Measurements from ENCODE around the gene CEACAM3. TPM values are rescaled to one million over a fixed set of nuclear protein-coding genes. Genes with fewer than 3 reads are reported as not detected.
A peak's percentile ranks its signal among the peaks of the same experiment; 100 is the strongest.

The CEACAM3 gene
- polyA plus RNA-seq, 10 donors: 0.13 to 0.18 TPM; not detected in 8

DNA sequence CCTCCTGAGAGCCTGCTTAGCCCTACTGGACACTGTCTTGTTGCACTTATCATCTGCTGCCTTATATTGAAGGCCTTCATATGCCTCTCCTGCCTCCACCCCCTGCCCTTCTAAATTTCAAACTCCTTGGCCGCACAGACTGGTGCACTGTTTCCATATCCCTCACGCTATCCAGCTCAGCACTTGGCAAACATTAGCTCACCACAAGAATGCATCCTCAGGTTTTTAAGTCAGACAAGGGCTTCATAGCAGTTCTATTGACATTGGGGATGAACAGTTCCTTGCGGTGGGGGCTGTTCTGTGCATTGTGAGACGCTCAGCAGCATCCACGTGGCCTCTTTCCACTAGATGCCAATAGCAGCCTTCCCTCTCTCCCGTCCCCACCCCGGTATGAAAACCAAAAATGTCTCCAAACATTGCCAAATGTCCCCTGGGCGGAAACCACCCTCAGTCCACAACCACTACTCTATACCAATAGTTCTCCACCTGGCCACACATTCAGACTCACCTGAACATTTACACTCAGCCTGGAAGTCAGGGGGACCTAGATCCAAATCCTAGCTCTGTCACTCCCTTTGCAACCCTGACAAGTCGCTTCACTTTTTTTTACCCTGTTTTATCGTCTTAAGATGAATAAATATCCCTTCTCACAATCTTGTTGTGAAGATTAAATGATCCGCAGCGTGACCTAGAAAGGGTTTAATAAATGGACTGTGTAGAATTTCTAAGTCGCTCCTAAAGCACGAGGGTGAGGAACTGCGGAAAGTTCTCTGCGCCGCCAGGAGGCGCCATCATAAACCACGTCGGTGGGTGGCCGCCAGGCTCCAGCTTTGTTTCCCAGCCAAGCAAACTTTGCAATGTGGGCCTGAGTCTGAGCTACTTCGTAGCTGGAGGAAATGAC is 3.6 kb upstream of the CEACAM3 start:
- peak in 2 of 3 donors; percentile 18 to 32 for DNase-seq

GRCh38 chr19:41793414-41793727 is 3.0 kb upstream of the CEACAM3 start:
- no peak for DNase-seq

GRCh38 chr19:41795031-41795461 is 1.3 kb upstream of the CEACAM3 start:
- peak in 2 of 3 donors; percentile 6 to 19 for DNase-seq

DNA sequence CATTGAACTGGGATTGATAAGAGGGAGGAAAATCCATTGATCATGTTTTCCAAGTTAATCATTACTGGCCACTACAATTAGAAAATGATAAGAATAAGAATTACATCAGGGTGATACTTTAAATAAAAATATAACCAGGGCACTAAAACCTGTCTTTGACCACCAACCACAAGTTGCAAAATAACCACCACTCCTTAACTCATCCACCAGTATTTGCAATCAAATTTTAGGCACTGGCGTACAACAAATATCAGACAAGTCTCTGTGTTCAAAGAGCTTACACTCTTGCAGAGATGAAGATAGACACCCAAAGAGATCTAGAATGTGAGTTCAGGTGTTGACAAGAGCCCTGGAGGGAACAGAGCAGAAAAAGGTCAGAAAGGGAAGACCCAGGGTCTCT is 514 bp downstream of the CEACAM3 start:
- no peak for DNase-seq

GRCh38 chr19:41799444-41800000 is 3.1 kb downstream of the CEACAM3 start:
- no peak for DNase-seq

DNA sequence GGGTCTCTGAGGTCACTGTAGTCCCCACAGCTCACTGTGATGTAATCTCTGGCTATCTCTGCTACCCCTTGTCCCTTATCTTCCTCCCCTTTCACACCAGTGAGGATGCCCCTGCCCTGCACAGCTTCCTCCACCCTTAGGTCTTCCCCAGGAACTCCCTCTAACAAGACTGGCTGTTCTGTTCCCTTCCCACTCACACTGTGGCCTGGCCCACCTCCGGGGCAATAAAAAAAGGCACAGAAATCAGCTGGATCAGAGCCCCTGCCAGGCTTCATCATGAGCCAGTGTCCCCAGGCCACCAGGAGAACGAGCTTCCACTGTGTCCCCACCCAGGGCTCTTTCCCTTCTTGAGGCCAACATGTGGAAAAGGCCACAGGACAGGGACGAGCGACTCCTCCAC is 4.6 kb downstream of the CEACAM3 start:
- no peak for DNase-seq

GRCh38 chr19:41801792-41802211 is 5.4 kb downstream of the CEACAM3 start:
- DNase-seq: no peak

DNA sequence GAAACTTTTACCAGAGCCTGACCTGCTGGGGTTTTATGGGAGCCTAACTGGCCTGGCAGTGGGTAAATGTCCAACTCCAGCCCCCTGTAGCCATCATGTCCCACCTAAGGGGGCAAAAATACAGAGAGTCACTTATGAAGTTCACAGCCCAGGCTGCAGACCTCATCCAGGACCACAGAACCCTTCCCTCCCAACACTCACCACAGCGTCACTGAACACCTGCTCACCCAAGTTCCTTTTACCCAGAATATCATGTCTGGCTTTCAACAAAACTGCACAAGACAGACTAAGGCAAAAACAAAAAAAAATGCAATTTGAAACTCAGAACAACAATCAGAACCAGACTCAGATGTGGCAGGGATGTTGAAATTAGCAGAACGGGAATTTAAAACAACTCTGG is 6.4 kb downstream of the CEACAM3 start:
- no peak for DNase-seq

GRCh38 chr19:41804336-41804735 is 7.9 kb downstream of the CEACAM3 start:
- no peak for DNase-seq

DNA sequence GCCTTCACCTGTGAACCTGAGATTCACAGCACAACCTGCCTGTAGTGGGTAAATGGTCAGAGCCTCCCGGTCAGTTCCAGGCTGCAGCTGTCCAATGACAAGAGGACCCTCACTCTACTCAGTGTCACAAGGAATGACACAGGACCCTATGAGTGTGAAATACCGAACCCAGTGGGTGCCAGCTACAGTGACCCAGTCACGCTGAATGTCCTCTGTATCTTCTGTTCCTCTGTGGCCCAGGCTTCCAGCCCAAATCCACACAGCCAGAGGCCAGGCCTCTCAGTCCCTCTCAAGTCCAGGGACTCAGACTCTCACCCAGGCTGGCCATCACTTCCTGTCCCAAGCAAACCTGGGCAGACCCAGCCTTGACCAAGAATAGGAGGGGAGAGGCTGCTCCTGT is 10.8 kb downstream of the CEACAM3 start:
- no peak for DNase-seq

GRCh38 chr19:41808663-41809566 is 12.5 kb downstream of the CEACAM3 start:
- DNase-seq: no peak

GRCh38 chr19:41810301-41810700 is 13.9 kb downstream of the CEACAM3 start:
- DNase-seq: no peak

DNA sequence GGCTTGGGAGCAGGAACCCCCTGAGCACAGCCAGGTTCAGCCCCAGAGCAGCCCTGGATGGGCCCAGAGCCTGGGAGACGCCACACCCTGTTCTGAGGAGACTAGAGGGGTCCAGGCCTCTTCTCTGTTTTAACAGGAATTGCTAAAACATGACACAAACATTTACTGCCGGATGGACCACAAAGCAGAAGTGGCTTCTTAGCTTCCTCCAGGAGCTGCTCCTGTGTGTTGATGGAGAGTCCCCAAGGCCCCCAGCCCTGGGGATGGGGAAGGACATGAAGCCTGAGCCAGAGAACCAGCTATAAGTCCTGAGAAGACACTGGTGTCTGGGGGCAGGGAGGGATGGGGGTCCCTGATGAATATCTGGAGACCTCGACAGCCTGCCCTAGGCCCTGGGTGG is 14.6 kb downstream of the CEACAM3 start:
- DNase-seq: peak in 1 of 3 donors; percentile 14

DNA sequence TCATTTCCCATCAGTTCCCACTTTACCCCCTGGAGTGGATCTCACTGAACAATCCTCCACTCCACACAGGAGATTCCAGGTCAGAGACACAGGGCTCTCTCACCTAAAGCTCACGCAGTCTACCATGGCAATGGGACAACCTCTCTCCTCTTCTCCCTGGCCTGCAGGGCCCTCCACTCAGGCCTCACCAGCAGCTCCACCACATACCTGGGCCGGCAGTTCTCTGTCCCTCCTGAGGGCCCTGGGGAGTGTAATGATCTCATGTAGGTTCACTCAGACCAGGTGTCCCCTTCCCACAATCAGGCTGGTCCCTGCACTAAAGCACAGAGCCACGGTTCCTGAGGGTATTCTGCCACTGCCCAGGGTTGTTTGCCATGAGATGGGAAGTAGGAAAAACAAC is 15.6 kb downstream of the CEACAM3 start:
- DNase-seq: no peak

DNA sequence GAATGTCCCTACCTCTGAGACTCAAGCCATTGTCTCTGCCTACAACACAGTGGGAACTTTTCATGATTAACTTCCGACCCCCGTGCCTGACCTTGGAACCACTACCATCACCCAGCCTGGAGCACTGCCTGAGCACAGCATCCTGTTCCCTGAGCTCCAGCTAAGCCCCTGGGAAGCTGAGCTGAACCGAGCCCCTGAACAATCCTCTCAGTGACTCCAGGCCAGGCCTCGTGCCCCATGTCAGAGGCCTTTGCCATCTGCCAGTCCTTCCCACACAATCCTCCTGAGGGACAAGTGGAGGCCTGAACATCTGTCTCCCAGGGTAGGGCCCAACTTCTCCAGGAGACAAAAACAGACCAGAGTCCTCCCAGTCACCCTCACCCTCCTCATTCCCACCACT is 17.5 kb downstream of the CEACAM3 start:
- no peak for DNase-seq

DNA sequence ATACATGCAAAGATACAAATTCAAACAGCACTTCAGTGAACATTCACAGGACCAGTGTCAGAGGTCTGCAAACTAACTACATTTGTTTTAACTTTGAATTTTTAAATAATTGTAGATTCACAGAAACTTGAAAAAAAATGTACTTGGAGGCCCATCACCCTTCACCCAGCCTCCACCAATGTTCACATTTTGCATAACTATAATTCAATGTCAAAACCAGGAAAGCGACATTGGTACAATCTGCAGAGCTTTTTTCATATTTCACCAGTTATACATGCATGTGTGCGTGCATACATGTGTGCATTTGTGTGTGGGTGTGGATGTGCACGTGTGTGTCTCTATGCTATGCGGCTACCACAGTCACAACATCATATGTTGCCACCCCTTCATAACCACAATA is 18.9 kb downstream of the CEACAM3 start:
- no peak for DNase-seq

DNA sequence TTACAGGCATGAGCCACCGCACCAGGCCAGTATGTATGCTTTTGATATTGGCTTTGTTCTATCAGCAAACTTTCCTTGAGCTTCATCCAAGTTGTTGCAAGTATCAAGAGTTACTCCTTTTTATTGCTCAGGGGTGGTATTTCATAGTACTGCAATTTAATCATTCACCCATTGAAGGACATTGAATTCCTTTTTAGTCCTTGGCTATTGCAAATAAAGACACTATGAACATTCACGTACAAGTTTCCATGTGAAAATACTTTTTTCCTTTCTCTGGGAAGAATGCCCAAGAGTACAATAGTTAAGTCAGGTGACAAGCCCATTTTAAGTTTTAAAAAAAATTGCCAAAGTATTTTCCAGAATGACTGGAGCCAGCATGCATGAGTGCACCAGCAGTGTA is 20.4 kb downstream of the CEACAM3 start:
- no peak for DNase-seq

DNA sequence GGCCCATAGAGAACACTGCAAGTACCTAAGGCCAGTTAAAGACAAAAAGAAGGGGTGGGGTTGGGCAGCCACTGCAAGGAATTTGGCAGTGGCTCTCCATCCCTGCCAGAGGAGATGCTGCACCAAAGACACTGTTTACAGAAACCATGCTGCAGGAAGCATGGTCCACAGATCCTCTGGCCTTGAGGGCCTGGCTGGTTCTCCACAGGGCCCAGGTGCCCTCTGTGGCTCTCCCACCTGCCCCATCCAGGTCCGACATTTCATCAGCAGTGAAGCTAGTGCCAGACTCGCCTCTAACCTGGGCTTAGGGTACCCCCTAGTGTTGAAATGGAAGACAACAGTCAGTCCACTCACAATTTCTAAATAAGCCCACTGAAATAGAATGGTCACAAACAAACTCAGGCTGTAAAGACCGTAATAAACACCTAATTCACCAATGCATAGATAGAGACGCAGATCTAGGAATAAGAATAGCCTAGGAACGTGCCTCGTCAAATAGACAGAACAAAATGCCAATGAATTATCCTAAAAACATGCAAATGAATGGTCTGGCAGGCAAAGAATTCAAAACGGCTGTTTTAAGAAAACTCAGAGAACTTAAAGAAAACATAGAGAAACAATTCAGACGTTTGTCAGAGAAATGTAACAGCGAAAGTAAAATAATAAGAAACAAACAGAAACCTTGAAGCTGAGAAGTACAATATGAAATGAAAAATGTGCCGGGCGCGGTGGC is 24.8 kb downstream of the CEACAM3 start:
- no peak for DNase-seq

DNA sequence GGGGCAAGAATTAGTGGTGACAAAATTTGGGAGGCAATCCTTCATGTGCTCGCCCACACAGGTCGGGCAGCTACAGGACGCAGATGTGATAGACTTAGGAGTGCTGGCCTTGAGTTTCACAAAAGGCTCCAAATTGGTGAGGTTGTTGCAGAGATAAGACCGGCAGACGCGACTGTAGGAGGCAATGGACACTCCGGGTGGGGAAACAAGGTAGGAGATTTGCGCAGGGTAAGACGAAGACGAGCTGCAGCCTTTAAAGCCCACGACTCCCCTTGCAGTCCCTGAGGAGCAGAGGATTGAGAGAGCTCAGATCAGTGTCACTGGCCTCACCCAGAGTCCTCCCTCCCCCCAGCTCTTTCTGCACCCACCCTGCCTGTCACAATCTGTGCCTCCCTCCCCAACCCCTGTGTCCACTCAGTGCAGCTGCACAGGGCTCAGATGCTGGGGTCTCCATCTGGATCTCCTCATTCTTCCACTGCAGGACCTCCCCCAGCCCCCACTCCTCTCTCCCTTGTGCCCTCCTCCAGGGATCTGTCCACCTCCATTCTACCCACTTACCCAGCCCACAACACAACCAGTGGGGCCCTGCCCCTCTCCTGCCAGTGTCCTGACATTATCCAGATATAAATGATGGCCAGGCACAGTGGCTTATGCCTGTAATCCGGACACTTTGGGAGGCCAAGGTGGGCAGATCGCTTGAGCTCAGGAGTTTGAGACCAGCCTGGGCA is 41.8 kb downstream of the CEACAM3 start:
- no peak for DNase-seq

DNA sequence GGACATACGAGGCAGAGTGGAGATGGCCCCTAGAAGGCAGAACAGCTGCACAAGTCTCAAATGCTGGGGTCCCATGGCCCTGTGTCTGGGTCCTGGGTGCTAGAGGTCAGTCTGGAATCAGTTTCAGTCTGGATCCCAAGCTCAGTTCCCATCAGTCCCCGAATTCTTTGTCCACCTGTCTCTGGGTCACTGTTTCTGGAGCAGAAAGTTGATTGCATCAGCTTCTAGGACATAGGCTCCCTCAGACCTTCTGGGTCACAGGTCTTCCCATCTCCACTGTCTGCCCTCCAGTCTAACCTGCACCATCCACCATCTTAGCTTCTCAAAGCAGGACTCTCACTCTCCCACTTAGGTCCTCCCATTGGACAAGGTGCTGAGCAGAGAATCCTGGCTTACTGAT is 42.8 kb downstream of the CEACAM3 start:
- DNase-seq: no peak

GRCh38 chr19:41843371-41843770 is 47.0 kb downstream of the CEACAM3 start:
- no peak for DNase-seq

Data from muscle of back (tissue), 11 donors.